G401.6 (cell line): ENCODE results near the gene RTRAF.

Experiments used
- FAIRE-seq: peaks from 2 replicates; lab custom pipeline; 2012; peaks lifted over from hg19 to GRCh38; lab: Jason Lieb, UNC

The RTRAF gene

DNA sequence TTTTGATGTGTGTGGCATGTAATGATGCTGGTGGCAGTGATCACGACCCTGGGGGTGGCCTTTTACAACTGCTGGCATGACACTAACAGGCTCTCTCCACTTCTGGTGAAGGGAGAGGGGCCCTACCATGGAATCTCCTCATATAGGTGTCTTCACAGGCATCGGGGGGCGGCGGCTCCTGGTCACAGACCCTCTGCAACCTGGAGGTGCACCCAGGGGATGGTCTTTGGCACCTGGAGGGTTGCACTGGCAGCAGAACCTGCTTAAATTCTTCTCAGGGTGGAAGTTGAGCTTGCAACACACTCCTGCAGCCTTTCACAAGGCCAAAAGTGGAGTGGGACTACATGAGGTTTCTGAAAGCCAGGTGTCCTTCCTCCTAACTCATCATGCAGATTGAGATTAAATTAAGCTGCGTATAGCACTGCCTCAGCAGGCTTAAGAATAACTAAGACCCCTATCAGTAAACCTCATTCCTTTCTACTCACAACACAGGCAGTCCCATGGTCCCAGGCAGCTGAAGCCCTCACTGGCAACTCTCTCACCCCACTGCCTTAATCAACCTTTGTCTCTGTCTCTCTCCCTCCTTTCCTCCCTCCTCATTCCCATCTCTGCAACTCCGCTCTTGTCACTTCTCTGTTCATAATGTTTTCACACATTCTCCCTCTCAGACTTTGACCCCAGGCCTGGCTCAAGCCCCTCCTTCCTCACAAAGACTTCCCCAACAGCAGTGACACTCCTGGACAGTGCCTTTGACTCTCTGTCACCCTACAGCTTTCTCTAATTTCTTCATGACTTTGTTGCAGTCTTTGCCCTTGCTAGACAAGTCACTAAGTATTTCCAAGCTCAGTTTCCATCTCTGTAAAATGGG lies 60.6 kb downstream of the RTRAF start:
- no peak for FAIRE-seq

DNA sequence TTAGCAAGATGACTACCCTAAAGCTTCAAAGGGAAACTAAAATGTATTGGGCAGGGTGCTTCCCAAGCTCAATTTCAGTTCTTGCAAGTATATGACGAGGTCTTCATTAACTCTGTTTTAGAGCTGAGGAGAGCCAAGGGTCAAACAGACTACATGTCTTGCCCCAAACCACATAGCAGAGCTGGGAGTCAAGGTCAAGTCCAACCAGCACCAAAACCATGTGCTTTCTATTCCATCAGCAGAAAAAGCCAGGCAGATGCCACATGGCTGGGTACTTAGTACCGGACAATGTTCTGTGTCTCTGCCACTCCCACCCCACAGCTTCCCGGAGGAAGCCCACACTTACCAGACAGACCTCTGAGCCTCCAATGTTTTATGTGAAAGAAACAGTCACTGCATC lies 61.9 kb downstream of the RTRAF start:
- FAIRE-seq: no peak

DNA sequence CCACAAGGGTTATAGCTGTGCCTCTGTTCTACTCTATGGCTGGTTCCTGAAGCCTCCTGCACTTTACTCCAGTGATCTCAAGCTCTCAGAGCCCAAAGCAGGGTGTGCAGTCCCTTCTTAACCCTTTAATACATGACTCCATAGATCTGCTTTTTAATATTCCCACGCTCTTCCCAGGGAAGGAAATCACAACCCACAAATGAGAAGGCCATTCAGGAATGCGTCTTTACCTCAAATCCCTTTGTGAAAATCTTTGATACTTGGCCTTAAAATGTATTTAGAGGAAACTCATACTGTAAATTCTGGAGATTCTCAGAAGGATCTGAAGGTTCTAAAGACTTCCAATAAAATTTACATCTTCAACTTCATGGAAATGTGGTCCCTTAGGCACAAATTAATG lies 62.5 kb downstream of the RTRAF start:
- FAIRE-seq: no peak

DNA sequence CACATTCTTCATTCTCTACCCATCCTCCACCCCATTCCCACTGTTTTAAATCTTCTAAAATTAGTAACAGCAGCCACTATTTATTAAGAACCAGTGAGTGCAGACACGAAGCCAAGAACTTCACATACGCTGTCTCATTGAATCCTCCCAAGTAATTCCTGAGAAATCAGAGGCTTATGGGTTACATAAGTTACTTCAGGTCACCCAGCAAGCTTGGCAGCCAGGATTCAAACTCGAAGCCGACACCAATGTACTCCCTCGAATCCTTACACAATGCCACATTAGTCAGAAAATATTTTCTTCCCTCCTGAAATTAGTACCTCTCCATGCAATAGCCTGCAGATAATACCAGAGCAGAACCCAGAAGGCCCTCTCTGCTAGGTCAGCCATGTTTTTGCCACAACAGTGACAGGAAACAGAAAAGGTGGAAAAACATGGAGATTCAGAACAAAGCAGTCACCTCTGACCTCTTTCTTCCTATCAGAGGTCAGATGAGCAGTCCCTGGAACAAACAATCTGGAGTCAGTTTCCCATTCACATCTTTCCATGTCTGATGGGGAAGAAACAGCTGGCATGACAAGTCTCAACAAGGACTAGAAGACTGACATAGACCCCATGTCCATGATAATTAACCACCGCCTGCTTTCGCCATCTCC lies 63.1 kb downstream of the RTRAF start:
- FAIRE-seq: no peak

DNA sequence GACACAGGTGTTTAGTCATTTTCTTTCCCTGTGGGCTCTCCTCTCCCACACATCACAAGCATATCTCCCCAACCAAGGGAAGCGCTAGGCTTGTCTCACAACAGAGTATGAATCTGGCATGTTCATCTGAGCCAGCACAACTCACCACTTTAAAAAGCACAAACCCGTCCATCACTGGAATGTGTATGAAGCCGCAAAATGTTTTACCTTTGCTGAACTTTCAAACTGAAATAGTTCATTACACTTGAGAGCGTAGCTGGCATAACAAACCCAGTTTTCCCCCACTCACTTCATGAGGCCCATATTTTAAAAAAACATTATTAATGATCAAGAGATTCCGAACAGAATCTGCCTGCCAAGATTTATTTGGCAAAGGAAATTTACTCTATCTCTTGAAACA lies 63.7 kb downstream of the RTRAF start:
- no peak for FAIRE-seq

DNA sequence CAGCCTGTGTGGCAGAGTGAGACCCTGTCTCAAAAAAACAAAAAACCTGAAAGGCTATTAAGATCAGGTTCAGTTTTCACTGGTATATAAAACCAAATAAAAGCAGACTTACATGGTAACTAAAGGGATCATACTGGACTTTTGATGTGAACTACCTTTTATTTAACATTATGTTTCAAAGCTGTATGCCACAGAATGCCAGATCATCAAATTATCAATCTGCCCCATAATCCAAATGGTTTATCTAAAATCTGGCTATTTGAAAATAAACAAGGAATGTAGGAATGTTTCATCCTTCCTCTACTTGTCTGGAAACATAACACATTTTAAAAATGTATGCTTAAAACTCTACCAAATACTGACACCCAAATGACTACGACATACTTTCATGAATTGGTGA lies 65.3 kb downstream of the RTRAF start:
- no peak for FAIRE-seq

DNA sequence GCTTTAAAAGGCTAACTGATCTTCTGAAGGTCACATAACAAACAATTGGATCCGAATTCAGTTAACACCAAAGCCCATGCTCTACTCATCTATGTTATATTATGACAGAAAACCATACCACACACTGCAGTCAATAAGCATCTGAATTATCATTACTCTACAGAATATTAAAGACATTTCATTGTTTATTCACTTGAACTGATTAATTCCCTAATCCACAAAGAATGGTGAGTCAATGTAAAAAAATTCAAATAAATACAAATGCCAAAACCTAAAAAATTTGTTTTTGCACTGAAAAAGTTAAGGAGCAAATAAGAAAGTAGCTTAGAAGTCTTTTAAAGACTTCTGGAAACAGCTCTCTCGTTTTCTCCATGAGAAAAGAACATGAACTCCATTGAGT lies 65.8 kb downstream of the RTRAF start:
- no peak for FAIRE-seq

DNA sequence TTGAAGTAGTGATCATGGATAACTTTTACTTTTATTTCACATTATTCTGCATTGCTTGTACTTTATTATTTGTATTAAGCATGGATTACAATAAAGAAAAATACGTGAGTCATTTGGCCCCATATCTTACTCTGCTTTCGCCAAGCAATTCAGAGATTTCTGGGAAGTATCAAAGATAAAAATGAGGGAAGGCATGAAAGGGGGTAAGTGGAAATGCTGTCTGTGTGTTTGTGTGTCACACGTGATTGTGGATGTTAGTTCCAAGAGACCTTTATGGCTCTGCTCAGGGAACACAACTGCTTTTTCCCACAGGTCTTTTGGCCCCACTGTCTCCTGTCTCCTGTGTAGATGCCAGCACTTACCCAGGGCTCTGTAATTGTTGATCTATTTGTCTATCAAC lies 69.0 kb downstream of the RTRAF start:
- no peak for FAIRE-seq

DNA sequence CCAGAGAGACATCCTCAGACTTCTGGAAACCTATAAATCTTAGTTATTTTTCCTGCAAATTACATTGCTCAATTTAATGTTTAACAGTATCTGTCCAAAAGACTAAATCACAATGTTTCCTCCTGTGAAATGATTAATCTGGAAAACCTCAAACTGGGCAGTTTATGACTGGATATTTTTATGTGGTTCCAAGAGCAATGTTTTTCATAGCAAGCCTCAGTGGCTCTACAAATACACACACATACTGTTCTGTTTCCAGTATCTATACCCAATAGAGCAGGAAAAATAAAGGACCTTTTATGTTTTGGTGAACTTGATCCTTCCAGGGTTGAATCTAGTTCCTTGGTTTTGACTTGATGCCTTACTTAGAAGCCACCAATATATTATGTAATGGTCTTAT lies 70.3 kb downstream of the RTRAF start:
- FAIRE-seq: no peak

DNA sequence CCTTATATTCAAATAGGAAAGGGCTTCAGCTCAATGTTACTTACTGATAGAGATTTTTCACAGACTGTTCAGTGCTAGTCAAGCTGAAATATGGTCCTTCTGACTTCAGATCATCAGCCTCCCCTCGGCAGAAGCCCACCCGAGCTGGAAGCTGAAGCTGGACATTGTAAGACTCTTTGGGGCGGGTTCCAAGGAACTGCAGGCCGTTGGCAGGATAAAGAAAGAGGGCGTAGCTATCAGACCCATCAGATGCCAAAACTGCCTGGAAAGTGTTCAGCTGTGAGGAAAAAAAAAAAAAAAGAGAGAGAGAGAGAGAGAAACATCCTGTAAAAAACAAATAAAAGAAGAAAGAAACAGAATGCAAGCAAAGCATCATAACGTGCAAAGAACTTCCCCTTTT lies 70.7 kb downstream of the RTRAF start:
- no peak for FAIRE-seq
